Nephron (organoid): ENCODE results near the gene SETBP1.

ENCODE experiments used
- H3K27ac Mint-ChIP-seq, 3 experiments: 2 replicates each; pipeline ENCODE4 v1.8.0; 2020; ENCODE audit warnings: mixed read lengths in 3 of 3, mild to moderate bottlenecking in 2 of 3, moderate library complexity in 1 of 3
- H3K27me3 Mint-ChIP-seq: 2 replicates; pipeline ENCODE4 v1.8.0; 2021; ENCODE audit warnings: low read depth, mild to moderate bottlenecking, moderate library complexity, mixed read lengths
- H3K36me3 Mint-ChIP-seq: 2 replicates; pipeline ENCODE4 v1.8.0; 2020; ENCODE audit warnings: low read depth, mixed read lengths
- H3K4me1 Mint-ChIP-seq: 2 replicates; pipeline ENCODE4 v1.8.0; 2020; ENCODE audit warnings: mixed read lengths
- H3K4me3 Mint-ChIP-seq, 3 experiments: 2 replicates each; pipeline ENCODE4 v1.8.0; 2020; ENCODE audit warnings: mild to moderate bottlenecking in 3 of 3, mixed read lengths in 3 of 3, moderate library complexity in 2 of 3
- H3K9me3 Mint-ChIP-seq: 2 replicates; pipeline ENCODE4 v1.8.0; 2020; ENCODE audit warnings: mixed read lengths
- CTCF ChIP-seq, 3 experiments: fragments of 200-600 bp; sonication (generic); IDR thresholded peaks; one replicate each; pipeline ENCODE4 v1.5.0; 2021; ENCODE audit warnings: antibody characterized with exemption in 3 of 3; ENCODE audit not compliant: unreplicated experiment in 3 of 3

The SETBP1 gene

GRCh38 chr18:44834867-44835469 is 154.3 kb downstream of the SETBP1 start:
- no peaks in the 10 kb centered on the region for H3K27me3 Mint-ChIP-seq
- H3K4me1 Mint-ChIP-seq: peaks cover 90% of the 10 kb centered on the region
- H3K36me3 Mint-ChIP-seq: peaks cover 4% of the 10 kb centered on the region
- no peak overlapping the region for H3K4me3 Mint-ChIP-seq
- no peak for TF ChIP-seq CTCF (IDR thresholded peaks at IDR 0.05; ENCODE audit: unreplicated experiment in 3 of 3)
- no peaks in the 10 kb centered on the region for H3K9me3 Mint-ChIP-seq
- peak overlapping the region; percentile 83 to 89 (median 89) for H3K27ac Mint-ChIP-seq

- H3K4me3 Mint-ChIP-seq: no peak overlapping the region
- peaks cover 90% of the 10 kb centered on the region for H3K4me1 Mint-ChIP-seq
- H3K36me3 Mint-ChIP-seq: peaks cover 4% of the 10 kb centered on the region
- no peak for TF ChIP-seq CTCF (IDR thresholded peaks at IDR 0.05; ENCODE audit: unreplicated experiment in 3 of 3)
- H3K27ac Mint-ChIP-seq: peak overlapping the region; percentile 83 to 89 (median 87)
- no peaks in the 10 kb centered on the region for H3K9me3 Mint-ChIP-seq
- H3K27me3 Mint-ChIP-seq: no peaks in the 10 kb centered on the region
Measured at GRCh38 chr18:44835703-44836102, 155.0 kb downstream of the SETBP1 start.

GRCh38 chr18:44836263-44836662 is 155.6 kb downstream of the SETBP1 start:
- H3K27me3 Mint-ChIP-seq: no peaks in the 10 kb centered on the region
- H3K9me3 Mint-ChIP-seq: no peaks in the 10 kb centered on the region
- H3K4me3 Mint-ChIP-seq: no peak overlapping the region
- peaks cover 85% of the 10 kb centered on the region for H3K4me1 Mint-ChIP-seq
- TF ChIP-seq CTCF (IDR thresholded peaks at IDR 0.05; ENCODE audit: unreplicated experiment in 3 of 3): no peak
- peak overlapping the region; percentile 83 to 89 (median 87) for H3K27ac Mint-ChIP-seq
- H3K36me3 Mint-ChIP-seq: peaks cover 4% of the 10 kb centered on the region

GRCh38 chr18:44837482-44838180 is 156.9 kb downstream of the SETBP1 start:
- Mint-ChIP-seq H3K27me3 (no peaks in the 10 kb centered on the region), H3K4me1 (peaks cover 82% of the 10 kb centered on the region), H3K27ac (peak overlapping the region; percentile 72 to 92 (median 83)), H3K9me3 (no peaks in the 10 kb centered on the region), H3K36me3 (peaks cover 9% of the 10 kb centered on the region), H3K4me3 (no peak overlapping the region)
- no peak for TF ChIP-seq CTCF (IDR thresholded peaks at IDR 0.05; ENCODE audit: unreplicated experiment in 3 of 3)

GRCh38 chr18:44838971-44839666 is 158.4 kb downstream of the SETBP1 start:
- H3K36me3 Mint-ChIP-seq: peaks cover 5% of the 10 kb centered on the region

More at GRCh38 chr18:44838971-44839666, 158.4 kb downstream of the SETBP1 start:
- H3K27me3 Mint-ChIP-seq: no peaks in the 10 kb centered on the region
- TF ChIP-seq CTCF (IDR thresholded peaks at IDR 0.05; ENCODE audit: unreplicated experiment in 3 of 3): no peak
- no peaks in the 10 kb centered on the region for H3K9me3 Mint-ChIP-seq
- peaks cover 67% of the 10 kb centered on the region for H3K4me1 Mint-ChIP-seq
- no peak overlapping the region for H3K4me3 Mint-ChIP-seq
- H3K27ac Mint-ChIP-seq: peak overlapping the region; percentile 34 to 92 (median 36)
